Measurements from ENCODE around the gene DCN.

The DCN gene

GRCh38 chr12:91178781-91179180 lies 3.8 kb downstream of the DCN start:
- no peak for TF ChIP-seq FOXP2 (optimal IDR thresholded peaks at IDR 0.05; ENCODE audit: borderline replicate concordance, extremely low read depth, extremely low read length, insufficient read depth)
- no peak for TF ChIP-seq SIN3A (IDR thresholded peaks at IDR 0.05; ENCODE audit: borderline replicate concordance, insufficient read depth, low read length)
- no peak for TF ChIP-seq POLR2AphosphoS5 (IDR thresholded peaks at IDR 0.05; ENCODE audit: low read depth, low read length)
- no peak for TF ChIP-seq REST (IDR thresholded peaks at IDR 0.05; ENCODE audit: insufficient read depth in 1 of 2, low read depth in 2 of 2, low read length in 2 of 2)
- TF ChIP-seq TAF1 (IDR thresholded peaks at IDR 0.05; ENCODE audit: borderline replicate concordance, insufficient read depth, low read length), result no peak

GRCh38 chr12:91178139-91178561 lies 4.5 kb downstream of the DCN start:
- TF ChIP-seq SIN3A (IDR thresholded peaks at IDR 0.05; ENCODE audit: borderline replicate concordance, insufficient read depth, low read length), result no peak
- TF ChIP-seq POLR2AphosphoS5 (IDR thresholded peaks at IDR 0.05; ENCODE audit: low read depth, low read length), result no peak
- TF ChIP-seq FOXP2 (optimal IDR thresholded peaks at IDR 0.05; ENCODE audit: borderline replicate concordance, extremely low read depth, extremely low read length, insufficient read depth), result no peak
- no peak for TF ChIP-seq REST (IDR thresholded peaks at IDR 0.05; ENCODE audit: insufficient read depth in 1 of 2, low read depth in 2 of 2, low read length in 2 of 2)

GRCh38 chr12:91177381-91177780 lies 5.2 kb downstream of the DCN start:
- TF ChIP-seq TAF1 (IDR thresholded peaks at IDR 0.05; ENCODE audit: borderline replicate concordance, insufficient read depth, low read length) (no peak), POLR2AphosphoS5 (IDR thresholded peaks at IDR 0.05; ENCODE audit: low read depth, low read length) (no peak), REST (IDR thresholded peaks at IDR 0.05; ENCODE audit: insufficient read depth in 1 of 2, low read depth in 2 of 2, low read length in 2 of 2) (no peak), SIN3A (IDR thresholded peaks at IDR 0.05; ENCODE audit: borderline replicate concordance, insufficient read depth, low read length) (no peak), FOXP2 (optimal IDR thresholded peaks at IDR 0.05; ENCODE audit: borderline replicate concordance, extremely low read depth, extremely low read length, insufficient read depth) (no peak)

- TF ChIP-seq REST (IDR thresholded peaks at IDR 0.05; ENCODE audit: insufficient read depth in 1 of 2, low read depth in 2 of 2, low read length in 2 of 2), result no peak
Observed at GRCh38 chr12:91176915-91177314, 5.7 kb downstream of the DCN start.

- TF ChIP-seq POLR2AphosphoS5 (IDR thresholded peaks at IDR 0.05; ENCODE audit: low read depth, low read length) (no peak), FOXP2 (optimal IDR thresholded peaks at IDR 0.05; ENCODE audit: borderline replicate concordance, extremely low read depth, extremely low read length, insufficient read depth) (no peak), SIN3A (IDR thresholded peaks at IDR 0.05; ENCODE audit: borderline replicate concordance, insufficient read depth, low read length) (no peak), TAF1 (IDR thresholded peaks at IDR 0.05; ENCODE audit: borderline replicate concordance, insufficient read depth, low read length) (no peak), REST (IDR thresholded peaks at IDR 0.05; ENCODE audit: insufficient read depth in 1 of 2, low read depth in 2 of 2, low read length in 2 of 2) (no peak)
Observed at GRCh38 chr12:91176358-91176757, 6.3 kb downstream of the DCN start.
